Measurements from ENCODE around the gene GALNT15. TPM values are rescaled to one million over a fixed set of nuclear protein-coding genes. Genes with fewer than 3 reads are reported as not detected.

The GALNT15 gene
- polyA plus RNA-seq, 1 of the 3 experiments (the other 2 are of a cell fraction): 4.7 TPM

- no peak overlapping the region for H3K4me2 ChIP-seq
- CTCF ChIA-PET: interaction anchor here (1.2 to 1.7 kb wide), 2 partner anchors 9 to 1056 kb away, joined by 3 read pairs; no protein-coding TSS in a partner anchor
- TF ChIP-seq ELF1 (IDR thresholded peaks at IDR 0.05) (no peak), CHD2 (IDR thresholded peaks at IDR 0.05; ENCODE audit: low read length, partially characterized antibody) (no peak), TAF1 (IDR thresholded peaks at IDR 0.05; ENCODE audit: borderline replicate concordance, low read depth, low read length) (no peak), IRF3 (IDR thresholded peaks at IDR 0.05; ENCODE audit: low read depth, low read length) (no peak), CTCF (IDR thresholded peaks at IDR 0.05) (no peak), MXI1 (IDR thresholded peaks at IDR 0.05; ENCODE audit: low read depth, low read length) (no peak), JUND (IDR thresholded peaks at IDR 0.05) (no peak), FOXM1 (IDR thresholded peaks at IDR 0.05; ENCODE audit: low read depth) (no peak)
- no peak overlapping the region for H3K9ac ChIP-seq
- no peaks in the 10 kb centered on the region for H3K27me3 ChIP-seq (ENCODE audit: insufficient read depth)
- H3F3A ChIP-seq (replicated peaks; ENCODE audit: insufficient read depth): peaks cover 5% of the 10 kb centered on the region
- H3K79me2 ChIP-seq (ENCODE audit: insufficient read depth): peaks cover 30% of the 10 kb centered on the region
- no peak overlapping the region for H3K4me3 ChIP-seq (ENCODE audit: low read depth in 2 of 2, low read length in 1 of 2)
- H2AFZ ChIP-seq (ENCODE audit: low read depth): no peak overlapping the region
- H3K4me1 ChIP-seq (ENCODE audit: control insufficient read depth in 1 of 2, insufficient read depth in 2 of 2, low read depth in 1 of 2, low read length in 1 of 2): peaks cover 0 to 1% of the 10 kb centered on the region in 2 experiments; a peak in 3 of 4 replicates
- H3K36me3 ChIP-seq (replicated peaks in 1 of 2; ENCODE audit: control insufficient read depth in 1 of 2, insufficient read depth in 2 of 2, low read length in 1 of 2): peaks cover 44% of the 10 kb centered on the region in 2 experiments
- no peaks in the 10 kb centered on the region for H3K9me3 ChIP-seq
- H3K9me2 ChIP-seq: no peaks in the 10 kb centered on the region
- POLR2A ChIA-PET: no interaction called here
- WGBS (ENCODE audit: low lambda C conversion rate): 73% methylated on average over 5 of the region's 5 CpGs
- no peaks in the 10 kb centered on the region for H4K20me1 ChIP-seq (ENCODE audit: insufficient read depth)
- H3K27ac ChIP-seq (ENCODE audit: low read depth in 2 of 2, low read length in 1 of 2): no peak overlapping the region
- no peak for DNase-seq
These were observed 83.7 kb downstream of the GALNT15 start for GRCh38 chr3:16258177-16258576.

GRCh38 chr3:16258866-16259265 lies 84.4 kb downstream of the GALNT15 start:
- ChIA-PET POLR2A (no interaction called here), CTCF (interaction anchor here (1.2 to 2.4 kb wide), 4 partner anchors 9 to 1056 kb away, joined by 3 to 8 read pairs (median 4); no protein-coding TSS in a partner anchor)
- no peaks in the 10 kb centered on the region for H4K20me1 ChIP-seq (ENCODE audit: insufficient read depth)
- no peak overlapping the region for H3K4me2 ChIP-seq
- H3F3A ChIP-seq (replicated peaks; ENCODE audit: insufficient read depth): peaks cover 5% of the 10 kb centered on the region
- H3K4me3 ChIP-seq (ENCODE audit: low read depth in 2 of 2, low read length in 1 of 2): no peak overlapping the region
- 95% methylated on average over 1 of the region's 1 CpG for WGBS (ENCODE audit: low lambda C conversion rate)
- H3K36me3 ChIP-seq (replicated peaks in 1 of 2; ENCODE audit: control insufficient read depth in 1 of 2, insufficient read depth in 2 of 2, low read length in 1 of 2): peaks cover 44% of the 10 kb centered on the region in 2 experiments
- peaks cover 0 to 3% of the 10 kb centered on the region in 2 experiments; a peak in 3 of 4 replicates for H3K4me1 ChIP-seq (ENCODE audit: control insufficient read depth in 1 of 2, insufficient read depth in 2 of 2, low read depth in 1 of 2, low read length in 1 of 2)
- no peak for TF ChIP-seq ZBTB33 (IDR thresholded peaks at IDR 0.05; ENCODE audit: borderline replicate concordance, low read depth)
- TF ChIP-seq SMC3 (IDR thresholded peaks at IDR 0.05; ENCODE audit: low read depth, low read length): no peak
- no peak for TF ChIP-seq EP300 (IDR thresholded peaks at IDR 0.05; ENCODE audit: borderline replicate concordance in 1 of 2, low read depth in 1 of 2, low read length in 1 of 2)
- TF ChIP-seq RCOR1 (IDR thresholded peaks at IDR 0.05; ENCODE audit: low read length): no peak
- TF ChIP-seq GATA2 (CRISPR knock-in tag; IDR thresholded peaks at IDR 0.05): no peak
- no peak for TF ChIP-seq NRF1 (IDR thresholded peaks at IDR 0.05; ENCODE audit: low read depth, low read length)
- TF ChIP-seq USF2 (IDR thresholded peaks at IDR 0.05; ENCODE audit: borderline replicate concordance, low read depth, low read length): no peak
- no peak for TF ChIP-seq ELF1 (IDR thresholded peaks at IDR 0.05)
- no peaks in the 10 kb centered on the region for H3K27me3 ChIP-seq (ENCODE audit: insufficient read depth)
- no peak for DNase-seq
- H2AFZ ChIP-seq (ENCODE audit: low read depth): no peak overlapping the region
- H3K27ac ChIP-seq (ENCODE audit: low read depth in 2 of 2, low read length in 1 of 2): no peak overlapping the region
- H3K9me3 ChIP-seq: no peaks in the 10 kb centered on the region
- peaks cover 37% of the 10 kb centered on the region for H3K79me2 ChIP-seq (ENCODE audit: insufficient read depth)
- no peaks in the 10 kb centered on the region for H3K9me2 ChIP-seq
- H3K9ac ChIP-seq: no peak overlapping the region
